SW 1271 (cell line): ENCODE data around the gene PTH2.
A peak's percentile ranks its signal among the peaks of the same experiment; 100 is the strongest.

Experiments used
- DNase-seq, 2 experiments: peaks; one replicate each; lab custom pipeline; 2025; lab: John Stamatoyannopoulos, UW

The PTH2 gene

GRCh38 chr19:49409441-49410029 is 13.7 kb downstream of the PTH2 start:
- no peak for DNase-seq

- DNase-seq: no peak
Measured at GRCh38 chr19:49408816-49409440, 14.3 kb downstream of the PTH2 start.

- no peak for DNase-seq
Measured at GRCh38 chr19:49407482-49408015, 15.7 kb downstream of the PTH2 start.

DNA sequence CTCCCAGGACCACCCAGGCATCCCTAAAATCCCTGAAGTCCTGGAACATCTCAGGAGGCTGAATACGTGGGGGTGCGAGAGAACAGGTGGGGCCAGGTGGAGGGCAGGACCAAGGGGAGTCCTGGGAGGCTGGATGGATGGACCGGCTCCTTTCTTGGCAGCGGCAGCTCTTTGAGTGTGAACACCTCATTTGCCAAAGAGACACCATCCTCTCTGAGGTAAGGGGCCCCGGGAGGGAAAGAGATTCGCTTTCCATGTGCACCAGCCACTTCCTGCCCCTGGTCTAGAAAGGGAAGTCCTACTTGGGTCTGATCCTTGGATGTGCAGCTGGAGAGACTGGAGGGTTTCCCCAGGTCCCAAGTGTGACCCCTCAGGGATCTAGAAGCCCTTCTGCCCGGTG is 16.2 kb downstream of the PTH2 start:
- DNase-seq: no peak

DNA sequence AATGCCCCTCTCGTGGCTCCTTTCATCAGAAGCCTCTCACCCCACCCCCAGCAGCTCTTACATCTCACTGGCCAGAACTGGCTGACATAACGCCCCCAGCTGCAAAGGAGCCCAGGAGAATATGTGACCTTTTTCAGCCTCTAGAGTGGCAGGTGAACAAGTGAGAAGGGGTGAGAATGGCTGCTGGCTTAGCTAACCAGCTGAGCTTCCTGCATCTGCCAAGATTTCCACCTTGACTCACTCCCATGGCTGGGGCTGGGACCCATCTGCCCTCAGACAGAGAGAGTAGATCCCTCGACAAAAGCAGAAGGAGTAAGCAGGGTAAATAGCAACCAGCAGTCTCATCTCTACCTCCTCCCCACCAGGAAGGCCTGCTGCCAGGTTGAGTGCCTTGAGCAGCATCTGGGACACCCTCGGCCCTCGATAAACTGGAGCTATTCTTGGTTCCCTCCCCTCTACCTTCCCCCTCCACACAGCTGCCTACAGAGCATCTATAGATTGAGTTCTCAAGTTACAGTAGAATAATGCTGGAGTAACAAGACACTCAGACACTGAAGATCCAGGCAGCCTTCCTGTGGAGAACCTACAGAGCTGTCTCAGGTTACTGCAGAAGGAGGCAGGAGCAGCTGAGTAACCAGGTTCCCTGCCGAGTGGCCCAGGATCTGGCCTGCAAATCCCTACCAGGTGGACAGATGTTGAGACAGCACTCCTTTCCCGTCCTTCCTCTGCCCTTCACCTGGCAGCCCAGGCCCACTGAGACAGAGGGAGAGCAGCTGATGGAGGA is 19.6 kb downstream of the PTH2 start:
- DNase-seq: peak in 1 of 2 experiments; percentile 24

DNA sequence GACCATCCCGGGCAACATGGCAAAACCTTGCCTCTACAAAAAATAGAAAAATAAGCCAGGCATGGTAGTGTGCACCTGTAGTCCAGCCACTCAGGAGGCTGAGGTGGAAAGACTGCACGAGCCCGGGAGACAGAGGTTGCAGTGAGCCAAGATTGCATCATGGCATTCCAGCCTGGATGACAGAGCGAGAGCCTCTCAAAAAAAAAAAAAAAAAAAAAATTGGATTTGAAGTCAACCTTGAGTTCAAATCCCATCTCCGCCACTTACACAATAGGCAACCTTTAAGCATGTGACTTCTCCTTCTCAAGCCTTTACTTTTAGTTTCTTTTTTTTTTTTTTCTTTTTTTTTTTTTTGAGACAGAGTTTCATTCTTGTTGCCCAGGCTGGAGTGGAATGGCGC is 23.2 kb downstream of the PTH2 start:
- no peak for DNase-seq

GRCh38 chr19:49398931-49399330 is 24.3 kb downstream of the PTH2 start:
- DNase-seq: no peak

DNA sequence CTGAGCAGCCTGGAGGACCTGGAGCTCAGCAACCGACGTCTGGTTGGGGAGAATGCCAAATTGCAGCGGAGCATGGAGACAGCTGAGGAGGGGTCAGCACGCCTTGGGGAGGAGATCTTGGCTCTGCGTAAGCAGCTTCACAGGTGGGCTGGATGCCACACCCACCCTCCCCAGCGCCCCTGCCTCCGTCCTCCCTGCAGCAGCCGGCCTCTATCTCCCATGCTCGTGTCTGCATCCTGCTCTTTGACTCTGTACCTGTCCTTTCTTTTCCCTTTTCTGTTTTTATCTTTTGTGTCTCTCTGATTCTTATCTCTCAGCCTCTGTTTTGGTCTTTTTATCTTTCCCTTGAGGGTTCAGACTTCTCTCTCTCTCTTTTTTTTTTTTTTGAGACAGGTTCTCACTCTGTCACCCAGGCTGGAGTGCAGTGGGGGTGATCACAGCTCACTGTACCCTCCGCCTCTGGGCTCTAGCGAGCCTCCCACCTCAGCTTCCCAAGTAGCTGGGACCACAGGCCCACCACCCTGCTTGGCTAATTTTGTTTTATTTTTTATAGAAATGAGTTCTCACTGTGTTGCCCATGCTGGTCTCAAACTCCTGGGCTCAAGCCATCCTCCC is 25.1 kb downstream of the PTH2 start:
- DNase-seq: no peak

GRCh38 chr19:49396738-49397505 is 26.3 kb downstream of the PTH2 start:
- no peak for DNase-seq

GRCh38 chr19:49395581-49396407 is 27.4 kb downstream of the PTH2 start:
- no peak for DNase-seq

DNA sequence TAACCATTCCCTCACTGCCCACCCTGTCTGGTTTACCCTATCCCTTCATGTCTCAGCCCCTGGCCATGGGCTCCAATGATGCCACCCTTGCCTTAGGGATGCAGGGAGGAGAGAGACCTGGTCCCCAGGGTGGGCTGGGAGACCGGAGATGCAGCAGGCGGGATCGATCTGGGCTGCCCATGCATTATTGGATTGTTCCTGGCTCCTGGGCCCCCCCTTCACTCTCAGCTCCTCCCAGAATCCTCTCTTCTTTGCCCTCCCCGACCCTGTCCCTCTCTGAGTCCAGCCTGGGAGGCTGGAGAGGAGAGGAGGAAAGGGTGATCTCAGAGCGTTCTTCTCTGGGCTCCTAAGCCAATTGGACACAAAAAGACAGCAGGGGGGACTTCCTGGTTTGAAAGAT is 29.4 kb downstream of the PTH2 start:
- no peak for DNase-seq

- peak; percentile 13 to 60 for DNase-seq
Measured at GRCh38 chr19:49391581-49392399, 31.5 kb downstream of the PTH2 start.

GRCh38 chr19:49390929-49391359 is 32.3 kb downstream of the PTH2 start:
- DNase-seq: no peak

DNA sequence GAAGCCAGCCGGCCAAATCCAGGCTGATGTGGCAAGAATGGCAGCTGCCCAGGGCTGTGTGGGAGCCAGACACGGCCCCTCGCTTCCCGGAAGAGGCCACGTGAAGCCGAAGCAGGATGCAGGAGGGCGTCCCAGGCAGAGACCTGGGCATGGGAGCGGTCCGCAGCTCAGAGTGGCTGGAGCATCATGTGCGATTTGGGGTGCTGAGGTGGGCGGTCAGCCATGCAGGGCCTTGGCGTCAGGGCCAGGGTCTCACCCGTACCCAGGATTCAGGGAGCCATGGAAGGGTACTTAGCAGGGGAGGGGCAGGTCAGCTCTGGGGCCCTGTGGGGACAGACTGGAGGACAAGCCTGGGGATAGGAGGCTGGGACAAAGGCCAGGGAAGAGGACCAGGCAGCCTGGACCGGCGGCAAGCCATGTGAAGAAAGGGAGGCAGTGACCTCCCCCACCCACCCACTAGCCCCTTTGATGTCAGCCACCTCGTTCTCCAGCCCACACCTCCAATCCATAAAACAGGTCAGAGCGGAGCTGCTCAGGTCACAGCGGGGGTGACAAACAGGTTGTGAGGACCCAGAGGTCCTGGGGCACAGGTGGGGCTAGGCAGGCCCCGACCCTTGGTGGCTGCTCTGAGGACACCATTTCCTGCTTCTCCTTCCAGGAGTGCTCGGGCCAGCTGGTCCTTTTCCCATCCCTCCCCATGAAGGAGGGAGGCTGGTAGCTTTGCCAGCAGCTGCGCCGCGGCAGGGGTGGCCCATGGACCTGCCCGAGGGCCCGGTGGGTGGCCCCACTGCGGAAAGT is 32.9 kb downstream of the PTH2 start:
- DNase-seq: no peak

- no peak for DNase-seq
Measured at GRCh38 chr19:49389406-49389805, 33.8 kb downstream of the PTH2 start.

DNA sequence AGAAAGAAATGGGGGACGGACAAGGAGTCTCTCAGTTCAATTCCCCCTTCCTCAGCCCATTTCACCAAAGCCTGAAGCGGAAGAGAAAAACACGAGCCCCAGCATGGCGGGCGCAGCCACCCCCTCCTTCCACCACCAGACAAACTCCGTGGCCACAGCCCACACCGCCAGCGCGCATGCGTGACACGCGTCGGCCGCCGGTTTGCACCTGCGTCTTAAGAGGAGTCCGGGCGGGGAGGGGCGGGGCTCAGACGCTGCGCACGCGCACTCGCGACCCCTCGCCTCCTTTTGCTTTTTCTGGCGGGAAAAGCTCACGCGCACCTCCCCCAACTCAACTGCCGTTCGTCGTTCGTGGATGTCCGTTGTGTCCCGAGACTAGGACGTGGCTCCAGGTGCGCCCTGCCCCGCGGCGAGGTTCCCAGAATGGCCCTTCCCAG is 35.3 kb downstream of the PTH2 start, which contains the start of gene KASH5:
TSS of gene KASH5 (plus strand) at position 314 of the 437 bp plus-strand sequence. CDS start 2,635 bp downstream, outside the sequence.
- peak; percentile 57 to 86 for DNase-seq

GRCh38 chr19:49383599-49383998 is 39.6 kb downstream of the PTH2 start:
- DNase-seq: no peak

- no peak for DNase-seq
Measured at GRCh38 chr19:49382639-49383038, 40.6 kb downstream of the PTH2 start.

- no peak for DNase-seq
Measured at GRCh38 chr19:49380391-49380790, 42.9 kb downstream of the PTH2 start.
